ENCODE measurements around the gene PLD5.

- TF ChIP-seq NFIC (IDR thresholded peaks at IDR 0.05) (no peak), EP300 (IDR thresholded peaks at IDR 0.05; ENCODE audit: borderline replicate concordance) (no peak), TEAD4 (IDR thresholded peaks at IDR 0.05) (no peak), YY1 (IDR thresholded peaks at IDR 0.05; ENCODE audit: low read depth) (no peak), RAD21 (IDR thresholded peaks at IDR 0.05; ENCODE audit: low read depth) (no peak), TAF1 (IDR thresholded peaks at IDR 0.05; ENCODE audit: low read depth) (no peak), CREB1 (IDR thresholded peaks at IDR 0.05; ENCODE audit: low read depth) (no peak), FOXM1 (IDR thresholded peaks at IDR 0.05; ENCODE audit: borderline replicate concordance, low read depth) (no peak), REST (IDR thresholded peaks at IDR 0.05; ENCODE audit: low read depth) (no peak), ZBTB7A (IDR thresholded peaks at IDR 0.05; ENCODE audit: low read depth) (no peak), MAX (IDR thresholded peaks at IDR 0.05) (no peak)
These were observed 120.2 kb downstream of the PLD5 start for GRCh38 chr1:242404296-242404695.
